Activated CD4-positive, alpha-beta T cell treated with anti-CD3 and anti-CD28 coated beads, Interleukin-2, amount 10 ng/mL, durations not matched to agents 24 days and 14 days (primary cell): ENCODE results near the gene STX1A. TPM values are rescaled to one million over a fixed set of nuclear protein-coding genes. Genes with fewer than 3 reads are reported as not detected.
A peak's percentile ranks its signal among the peaks of the same experiment; 100 is the strongest.

Experiments
- DNase-seq: peaks from one replicate; pipeline ENCODE4 v3.0.0; 2022
- H3K27ac Mint-ChIP-seq: one replicate; pipeline ENCODE4 v1.8.0; 2022; ENCODE audit warnings: mild to moderate bottlenecking, mixed read lengths
- H3K27me3 Mint-ChIP-seq: one replicate; pipeline ENCODE4 v1.8.0; 2022; ENCODE audit warnings: mixed read lengths
- H3K36me3 Mint-ChIP-seq: one replicate; pipeline ENCODE4 v1.8.0; 2022; ENCODE audit warnings: low read depth, mild to moderate bottlenecking, mixed read lengths
- H3K4me1 Mint-ChIP-seq: one replicate; pipeline ENCODE4 v1.8.0; 2021; ENCODE audit warnings: mixed read lengths
- H3K4me3 Mint-ChIP-seq: one replicate; pipeline ENCODE4 v1.8.0; 2022; ENCODE audit warnings: mild to moderate bottlenecking, moderate library complexity, mixed read lengths
- H3K9me3 Mint-ChIP-seq: one replicate; pipeline ENCODE4 v1.8.0; 2021; ENCODE audit warnings: mixed read lengths
- intact Hi-C: fragments of 100-400 bp; cut with micrococcal nuclease; formaldehyde crosslinking; loops from one replicate; pipeline ENCODE4 v1.15.1; 2023
- total RNA-seq: library from RNA; stranded (reverse); gene quantifications from 2 replicates; pipeline ENCODE4 v1.2.3, GENCODE V29; 2022

Gene STX1A
- 19.0 and 19.4 TPM in 2 replicates for total RNA-seq

- intact Hi-C loops: loop anchor here (1.0 to 5.0 kb wide), 4 partner anchors 19 to 197 kb away; partner anchors contain the start of genes ABHD11, BAZ1B, BUD23 and DNAJC30
- Mint-ChIP-seq H3K4me3 (peak within 1 kb of the TSS; percentile 92), H3K4me1 (peaks cover 33% of the 10 kb centered on the region), H3K27ac (peak within 1 kb of the TSS; percentile 91), H3K9me3 (no peaks in the 10 kb centered on the region), H3K27me3 (peaks cover 19% of the 10 kb centered on the region), H3K36me3 (peaks cover 4% of the 10 kb centered on the region)
- DNase-seq: peak; percentile 93
Measured at GRCh38 chr7:73718905-73719805, at the start of gene STX1A. STX1A (minus strand) TSS chr7:73719669; CDS start chr7:73719631, 38 bp downstream.

- H3K4me3 Mint-ChIP-seq: no peak overlapping the region
- no peaks in the 10 kb centered on the region for H3K36me3 Mint-ChIP-seq
- intact Hi-C loops: no loop called here
- DNase-seq: no peak
- peaks cover 3% of the 10 kb centered on the region for H3K4me1 Mint-ChIP-seq
- peaks cover 29% of the 10 kb centered on the region for H3K27me3 Mint-ChIP-seq
- no peaks in the 10 kb centered on the region for H3K9me3 Mint-ChIP-seq
- no peak overlapping the region for H3K27ac Mint-ChIP-seq
Measured at GRCh38 chr7:73768641-73769480, 49.4 kb upstream of the STX1A start.

- H3K27ac Mint-ChIP-seq: no peak overlapping the region
- H3K27me3 Mint-ChIP-seq: peaks cover 23% of the 10 kb centered on the region
- H3K4me3 Mint-ChIP-seq: no peak overlapping the region
- DNase-seq: no peak
- no peaks in the 10 kb centered on the region for H3K9me3 Mint-ChIP-seq
- intact Hi-C loops: no loop called here
- no peaks in the 10 kb centered on the region for H3K36me3 Mint-ChIP-seq
- H3K4me1 Mint-ChIP-seq: peaks cover 3% of the 10 kb centered on the region
Measured at GRCh38 chr7:73766556-73767229, 47.2 kb upstream of the STX1A start.

GRCh38 chr7:73762659-73762999, 43.2 kb upstream of the STX1A start:
- no peak overlapping the region for H3K27ac Mint-ChIP-seq
- H3K4me1 Mint-ChIP-seq: no peaks in the 10 kb centered on the region
- no peaks in the 10 kb centered on the region for H3K9me3 Mint-ChIP-seq
- DNase-seq: no peak
- peaks cover 5% of the 10 kb centered on the region for H3K27me3 Mint-ChIP-seq
- intact Hi-C loops: no loop called here
- no peaks in the 10 kb centered on the region for H3K36me3 Mint-ChIP-seq
- H3K4me3 Mint-ChIP-seq: no peak overlapping the region

GRCh38 chr7:73761854-73762658, 42.6 kb upstream of the STX1A start:
- intact Hi-C loops: no loop called here
- no peaks in the 10 kb centered on the region for H3K4me1 Mint-ChIP-seq

GRCh38 chr7:73758581-73759138, 39.2 kb upstream of the STX1A start:
- H3K4me3 Mint-ChIP-seq: no peak overlapping the region
- H3K27ac Mint-ChIP-seq: no peak overlapping the region
- no peaks in the 10 kb centered on the region for H3K36me3 Mint-ChIP-seq
- no peaks in the 10 kb centered on the region for H3K9me3 Mint-ChIP-seq
- DNase-seq: no peak
- no peaks in the 10 kb centered on the region for H3K4me1 Mint-ChIP-seq
- H3K27me3 Mint-ChIP-seq: no peaks in the 10 kb centered on the region
- intact Hi-C loops: no loop called here

More at GRCh38 chr7:73761854-73762658, 42.6 kb upstream of the STX1A start:
- H3K9me3 Mint-ChIP-seq: no peaks in the 10 kb centered on the region
- peaks cover 2% of the 10 kb centered on the region for H3K27me3 Mint-ChIP-seq
- no peaks in the 10 kb centered on the region for H3K36me3 Mint-ChIP-seq
- no peak overlapping the region for H3K4me3 Mint-ChIP-seq
- DNase-seq: no peak
- no peak overlapping the region for H3K27ac Mint-ChIP-seq

- H3K27me3 Mint-ChIP-seq: peaks cover 5% of the 10 kb centered on the region
- no peaks in the 10 kb centered on the region for H3K4me1 Mint-ChIP-seq
- H3K4me3 Mint-ChIP-seq: no peak overlapping the region
- H3K9me3 Mint-ChIP-seq: no peaks in the 10 kb centered on the region
- intact Hi-C loops: no loop called here
- no peak overlapping the region for H3K27ac Mint-ChIP-seq
- H3K36me3 Mint-ChIP-seq: no peaks in the 10 kb centered on the region
- no peak for DNase-seq
Measured at GRCh38 chr7:73749931-73750776, 30.7 kb upstream of the STX1A start.

- H3K4me1 Mint-ChIP-seq: no peaks in the 10 kb centered on the region
- H3K9me3 Mint-ChIP-seq: no peaks in the 10 kb centered on the region
- no peak overlapping the region for H3K27ac Mint-ChIP-seq
- intact Hi-C loops: no loop called here
- no peaks in the 10 kb centered on the region for H3K36me3 Mint-ChIP-seq
- no peak for DNase-seq
- H3K27me3 Mint-ChIP-seq: peaks cover 5% of the 10 kb centered on the region
- H3K4me3 Mint-ChIP-seq: no peak overlapping the region
Measured at GRCh38 chr7:73746378-73746777, 26.9 kb upstream of the STX1A start.

- Mint-ChIP-seq H3K9me3 (no peaks in the 10 kb centered on the region), H3K36me3 (no peaks in the 10 kb centered on the region), H3K27me3 (peaks cover 3% of the 10 kb centered on the region), H3K27ac (no peak overlapping the region), H3K4me1 (peaks cover 4% of the 10 kb centered on the region), H3K4me3 (no peak overlapping the region)
- intact Hi-C loops: no loop called here
- no peak for DNase-seq
Measured at GRCh38 chr7:73742753-73743641, 23.5 kb upstream of the STX1A start.

GRCh38 chr7:73742338-73742752, 22.9 kb upstream of the STX1A start:
- H3K4me3 Mint-ChIP-seq: no peak overlapping the region
- no peak overlapping the region for H3K27ac Mint-ChIP-seq
- H3K4me1 Mint-ChIP-seq: peaks cover 6% of the 10 kb centered on the region
- H3K9me3 Mint-ChIP-seq: no peaks in the 10 kb centered on the region
- peaks cover 3% of the 10 kb centered on the region for H3K27me3 Mint-ChIP-seq
- no peak for DNase-seq
- intact Hi-C loops: no loop called here
- H3K36me3 Mint-ChIP-seq: no peaks in the 10 kb centered on the region

- H3K4me1 Mint-ChIP-seq: peaks cover 6% of the 10 kb centered on the region
- H3K4me3 Mint-ChIP-seq: no peak overlapping the region
- H3K27ac Mint-ChIP-seq: no peak overlapping the region
- peaks cover 3% of the 10 kb centered on the region for H3K27me3 Mint-ChIP-seq
- H3K36me3 Mint-ChIP-seq: no peaks in the 10 kb centered on the region
- DNase-seq: no peak
- intact Hi-C loops: no loop called here
- H3K9me3 Mint-ChIP-seq: no peaks in the 10 kb centered on the region
Measured at GRCh38 chr7:73741600-73741999, 22.1 kb upstream of the STX1A start.
